ENCODE measurements around the gene YPEL2.

DNA sequence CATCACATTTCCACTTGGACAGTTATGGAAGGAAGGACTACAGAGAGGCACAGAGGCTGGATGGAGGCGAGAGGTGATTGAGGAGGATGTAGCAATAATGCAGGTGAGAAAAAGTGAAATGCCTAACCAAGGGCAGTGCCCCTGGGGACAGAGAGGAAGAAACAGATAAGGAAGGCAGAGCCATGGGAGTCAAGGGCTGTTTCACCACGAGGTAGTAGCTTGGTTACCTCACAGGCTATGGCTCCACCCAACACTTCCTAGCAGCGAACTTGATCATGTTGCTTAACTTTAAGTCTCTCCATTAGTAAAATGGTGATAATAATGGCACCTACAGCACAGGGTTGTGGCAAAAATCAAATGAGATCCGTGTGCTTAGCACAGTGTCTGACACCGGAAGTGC is 83.9 kb downstream of the YPEL2 start:
- TF ChIP-seq CTCF (conservative IDR thresholded peaks at IDR 0.05) = no peak
- TF ChIP-seq ZFX (IDR thresholded peaks at IDR 0.05) = no peak
